Endodermal cell (in vitro differentiated cells): Measurements from ENCODE around the gene CD226. TPM values are rescaled to one million over a fixed set of nuclear protein-coding genes. Genes with fewer than 3 reads are reported as not detected.

Experiments
- DNase-seq: peaks from one replicate; pipeline ENCODE4 v3.0.0-alpha.2; 2017
- H3K27ac ChIP-seq: 2 replicates; pipeline ENCODE4 v1.5.1; 2013; ENCODE audit warnings: mild to moderate bottlenecking, low read depth, low read length, moderate library complexity
- H3K27me3 ChIP-seq: 2 replicates; pipeline ENCODE4 v1.6.1; 2013; ENCODE audit warnings: mild to moderate bottlenecking, low read length, moderate library complexity; ENCODE audit not compliant: insufficient read depth, control insufficient read depth, poor library complexity, severe bottlenecking
- H3K36me3 ChIP-seq: 2 replicates; pipeline ENCODE4 v1.7.0; 2013; ENCODE audit warnings: mild to moderate bottlenecking, low read length, moderate library complexity; ENCODE audit not compliant: control insufficient read depth, insufficient read depth
- H3K4me1 ChIP-seq: one replicate; pipeline ENCODE4 v1.7.0; 2013; ENCODE audit warnings: low read length; ENCODE audit not compliant: control insufficient read depth, insufficient read depth
- H3K4me3 ChIP-seq: 2 replicates; pipeline ENCODE4 v1.5.1; 2013; ENCODE audit warnings: mild to moderate bottlenecking, low read length, moderate library complexity
- H3K9ac ChIP-seq: 2 replicates; pipeline ENCODE4 v1.6.1; 2013; ENCODE audit warnings: mild to moderate bottlenecking, low read length, moderate library complexity; ENCODE audit not compliant: poor library complexity, severe bottlenecking; ENCODE audit errors: extremely low read depth
- H3K9me3 ChIP-seq: 2 replicates; pipeline ENCODE4 v1.6.1; 2013; ENCODE audit warnings: mild to moderate bottlenecking, low read length, moderate library complexity; ENCODE audit not compliant: control insufficient read depth
- H3K27ac Mint-ChIP-seq: 2 replicates; pipeline ENCODE4 v1.8.0; 2020; ENCODE audit warnings: mixed read lengths
- H3K27me3 Mint-ChIP-seq: 2 replicates; pipeline ENCODE4 v1.8.0; 2021; ENCODE audit warnings: mild to moderate bottlenecking, mixed read lengths; ENCODE audit not compliant: insufficient read depth
- H3K36me3 Mint-ChIP-seq: 2 replicates; pipeline ENCODE4 v1.8.0; 2020; ENCODE audit warnings: low read depth, mixed read lengths
- H3K4me1 Mint-ChIP-seq: 2 replicates; pipeline ENCODE4 v1.8.0; 2020; ENCODE audit warnings: mixed read lengths
- H3K4me3 Mint-ChIP-seq: 2 replicates; pipeline ENCODE4 v1.8.0; 2020; ENCODE audit warnings: mild to moderate bottlenecking, moderate library complexity, mixed read lengths
- H3K9me3 Mint-ChIP-seq: 2 replicates; pipeline ENCODE4 v1.8.0; 2020; ENCODE audit warnings: mild to moderate bottlenecking, mixed read lengths
- CTCF ChIP-seq: fragments of 200-600 bp; sonication (generic); conservative IDR thresholded peaks from 2 replicates; pipeline ENCODE4 v1.5.0; 2021; ENCODE audit warnings: antibody characterized with exemption, mild to moderate bottlenecking
- WGBS, 2 experiments: methylation state at CpG; one replicate each; pipeline versions ENCODE4 v1.1.5 to v1.1.7; 2013; ENCODE audit warnings: missing lambda C conversion rate in 2 of 2, mixed read lengths in 1 of 2; ENCODE audit not compliant: insufficient coverage in 1 of 2, insufficient read length in 1 of 2; 5-methylcytosine and 5-hydroxymethylcytosine counted together
- total RNA-seq, 2 donors: library from RNA; stranded (reverse); fragmentation: NEBNext Ultra II Directional in 1 of 2; extraction: Animal tissue kit (Norgen Biotek cat#: 25700) in 1 of 2; gene quantifications; 2 replicates in 1 of 2; 3 replicates in 1 of 2; pipeline ENCODE4 v1.2.1, GENCODE V29; 2021

Gene CD226
- total RNA-seq, 2 donors from 2014 or later: 0.13 TPM; not detected in 1

- Mint-ChIP-seq H3K27me3 (no peaks in the 10 kb centered on the region), H3K4me1 (peaks cover 14% of the 10 kb centered on the region), H3K27ac (no peak overlapping the region), H3K36me3 (no peaks in the 10 kb centered on the region), H3K9me3 (no peaks in the 10 kb centered on the region), H3K4me3 (no peak overlapping the region)
- no peak overlapping the region for H3K9ac ChIP-seq
- H3K27ac ChIP-seq: no peak overlapping the region
- no peaks in the 10 kb centered on the region for H3K27me3 ChIP-seq
- WGBS, 2 experiments: 70 to 87% methylated on average over 2 to 4 of the region's 4 CpGs
- H3K4me3 ChIP-seq: no peak overlapping the region
- no peaks in the 10 kb centered on the region for H3K36me3 ChIP-seq
- TF ChIP-seq CTCF: peak; percentile 55
- DNase-seq: peak; percentile 67
- no peaks in the 10 kb centered on the region for H3K4me1 ChIP-seq
- H3K9me3 ChIP-seq: no peaks in the 10 kb centered on the region
Observed at GRCh38 chr18:69985239-69985638, 37.6 kb upstream of the CD226 start.

GRCh38 chr18:69982417-69982816 is 34.7 kb upstream of the CD226 start:
- Histone ChIP-seq H3K36me3 (no peaks in the 10 kb centered on the region), H3K9ac (no peak overlapping the region), H3K27me3 (no peaks in the 10 kb centered on the region), H3K27ac (no peak overlapping the region), H3K4me3 (no peak overlapping the region), H3K4me1 (peaks cover 3% of the 10 kb centered on the region), H3K9me3 (no peaks in the 10 kb centered on the region)
- Mint-ChIP-seq H3K9me3 (peaks cover 1% of the 10 kb centered on the region), H3K4me1 (peaks cover 20% of the 10 kb centered on the region), H3K27ac (no peak overlapping the region), H3K27me3 (no peaks in the 10 kb centered on the region), H3K4me3 (no peak overlapping the region), H3K36me3 (no peaks in the 10 kb centered on the region)
- TF ChIP-seq CTCF: no peak
- WGBS, 2 experiments: 89 to 91% methylated on average over 2 to 4 of the region's 4 CpGs
- DNase-seq: no peak

GRCh38 chr18:69981948-69982347 is 34.3 kb upstream of the CD226 start:
- TF ChIP-seq CTCF: no peak
- Histone ChIP-seq H3K36me3 (no peaks in the 10 kb centered on the region), H3K27ac (no peak overlapping the region), H3K27me3 (no peaks in the 10 kb centered on the region), H3K4me3 (no peak overlapping the region), H3K9ac (no peak overlapping the region), H3K9me3 (no peaks in the 10 kb centered on the region), H3K4me1 (peaks cover 3% of the 10 kb centered on the region)
- Mint-ChIP-seq H3K4me3 (no peak overlapping the region), H3K4me1 (peaks cover 20% of the 10 kb centered on the region), H3K9me3 (peaks cover 6% of the 10 kb centered on the region), H3K27ac (no peak overlapping the region), H3K27me3 (no peaks in the 10 kb centered on the region), H3K36me3 (no peaks in the 10 kb centered on the region)
- 100% methylated on average over 1 of the region's 2 CpGs; no CpG with 5 or more reads in 1 of the 2 experiments for WGBS, 2 experiments
- DNase-seq: no peak
